ENCODE data around the gene TSPAN9.

DNA sequence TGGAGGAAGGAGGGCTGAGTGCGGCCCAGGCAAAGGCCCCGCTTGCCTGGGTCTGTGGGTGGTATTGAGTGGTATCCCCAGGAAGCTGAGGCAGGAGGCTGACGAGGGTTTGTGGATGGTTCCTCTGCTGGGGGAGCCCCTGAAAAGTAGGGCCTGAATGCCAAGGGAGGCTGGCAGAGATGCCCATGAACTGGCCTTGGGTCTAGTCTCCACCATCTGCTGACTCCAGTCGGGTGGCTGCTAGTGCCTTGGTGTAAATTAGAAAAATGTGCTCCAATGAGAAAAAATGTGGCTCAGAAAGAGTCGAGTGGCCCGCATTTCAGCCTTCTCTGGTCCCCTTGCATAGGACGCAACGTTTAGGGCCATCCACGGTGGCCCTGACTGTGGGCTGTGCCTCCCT is 232.6 kb downstream of the TSPAN9 start:
- TF ChIP-seq EP300 (IDR thresholded peaks at IDR 0.05), result no peak
- TF ChIP-seq, protein P1, sequence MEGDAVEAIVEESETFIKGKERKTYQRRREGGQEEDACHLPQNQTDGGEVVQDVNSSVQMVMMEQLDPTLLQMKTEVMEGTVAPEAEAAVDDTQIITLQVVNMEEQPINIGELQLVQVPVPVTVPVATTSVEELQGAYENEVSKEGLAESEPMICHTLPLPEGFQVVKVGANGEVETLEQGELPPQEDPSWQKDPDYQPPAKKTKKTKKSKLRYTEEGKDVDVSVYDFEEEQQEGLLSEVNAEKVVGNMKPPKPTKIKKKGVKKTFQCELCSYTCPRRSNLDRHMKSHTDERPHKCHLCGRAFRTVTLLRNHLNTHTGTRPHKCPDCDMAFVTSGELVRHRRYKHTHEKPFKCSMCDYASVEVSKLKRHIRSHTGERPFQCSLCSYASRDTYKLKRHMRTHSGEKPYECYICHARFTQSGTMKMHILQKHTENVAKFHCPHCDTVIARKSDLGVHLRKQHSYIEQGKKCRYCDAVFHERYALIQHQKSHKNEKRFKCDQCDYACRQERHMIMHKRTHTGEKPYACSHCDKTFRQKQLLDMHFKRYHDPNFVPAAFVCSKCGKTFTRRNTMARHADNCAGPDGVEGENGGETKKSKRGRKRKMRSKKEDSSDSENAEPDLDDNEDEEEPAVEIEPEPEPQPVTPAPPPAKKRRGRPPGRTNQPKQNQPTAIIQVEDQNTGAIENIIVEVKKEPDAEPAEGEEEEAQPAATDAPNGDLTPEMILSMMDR (IDR thresholded peaks at IDR 0.05), result no peak
